GM19452 (cell line): ENCODE results near the gene DNPEP.

Experiments used
- ATAC-seq: cut with Tn5 transposase; IDR thresholded peaks from one replicate; pipeline ENCODE4 v1.9.1; 2021; ENCODE audit not compliant: unreplicated experiment

DNPEP gene

DNA sequence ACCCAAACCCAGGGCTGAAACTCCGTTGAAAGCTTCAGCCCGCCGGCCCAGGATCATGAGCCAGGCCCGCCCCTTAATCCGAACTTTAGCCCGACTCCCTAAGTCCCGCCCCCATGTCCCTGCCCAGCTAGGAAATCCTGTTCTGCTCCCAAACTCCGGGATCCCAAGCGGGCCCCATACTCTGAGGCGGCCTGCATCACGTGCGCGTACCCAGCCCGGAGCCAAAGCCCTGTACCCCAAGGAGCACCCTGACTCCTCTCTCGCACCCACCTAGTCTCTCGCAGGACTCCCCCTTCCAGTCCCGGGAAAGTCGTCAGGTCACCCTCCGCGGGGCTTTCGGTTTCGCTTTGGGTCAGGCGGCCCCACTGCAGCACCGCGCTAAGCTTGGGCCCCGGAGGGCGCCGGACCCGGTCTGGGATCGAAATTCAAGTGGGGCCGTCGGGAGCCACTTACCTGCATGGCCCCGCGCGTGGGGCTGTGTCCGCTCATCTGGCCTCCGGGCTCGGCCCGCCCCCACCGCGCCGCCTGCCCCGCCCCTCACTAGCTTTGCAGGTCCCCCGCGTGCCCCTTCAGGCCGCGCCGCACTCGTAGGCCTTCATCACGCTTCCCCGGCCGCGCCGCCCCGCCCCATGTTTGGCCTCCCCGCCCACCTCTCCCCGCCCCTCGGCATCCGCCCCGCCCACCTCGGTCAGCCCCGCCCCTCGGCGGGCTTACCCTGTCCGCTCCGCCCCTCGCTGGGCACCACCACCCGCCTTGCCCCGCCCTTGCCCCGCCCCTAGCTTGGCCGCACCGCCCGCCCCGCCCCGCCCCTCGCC is at the start of gene DNPEP:
Gene DNPEP (minus strand): TSS at position 607 of the 815 bp plus-strand sequence. CDS start 118 bp downstream, at position 489.
- ATAC-seq: peak; percentile 56

DNA sequence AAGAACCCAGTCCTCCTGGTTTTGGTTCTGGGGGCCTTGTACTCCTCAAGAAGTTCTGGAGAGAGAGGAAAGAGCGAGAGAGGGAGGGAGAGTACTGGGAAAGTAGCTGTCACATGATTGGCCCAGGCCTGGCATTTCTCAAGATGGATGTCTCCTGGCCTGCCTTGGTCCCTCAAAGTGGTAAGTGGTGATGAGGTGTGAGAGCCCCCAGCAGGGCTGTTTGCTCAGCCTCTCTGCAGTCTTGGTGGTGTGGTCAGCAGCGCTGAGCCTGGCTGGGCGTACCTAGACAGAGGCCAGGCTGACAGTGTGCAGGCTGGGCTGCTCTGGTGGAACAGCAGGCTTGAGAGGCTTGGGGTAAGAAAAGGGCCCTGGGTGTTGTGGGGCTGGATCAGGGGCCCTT is 49.4 kb upstream of the DNPEP start:
- no peak for ATAC-seq

DNA sequence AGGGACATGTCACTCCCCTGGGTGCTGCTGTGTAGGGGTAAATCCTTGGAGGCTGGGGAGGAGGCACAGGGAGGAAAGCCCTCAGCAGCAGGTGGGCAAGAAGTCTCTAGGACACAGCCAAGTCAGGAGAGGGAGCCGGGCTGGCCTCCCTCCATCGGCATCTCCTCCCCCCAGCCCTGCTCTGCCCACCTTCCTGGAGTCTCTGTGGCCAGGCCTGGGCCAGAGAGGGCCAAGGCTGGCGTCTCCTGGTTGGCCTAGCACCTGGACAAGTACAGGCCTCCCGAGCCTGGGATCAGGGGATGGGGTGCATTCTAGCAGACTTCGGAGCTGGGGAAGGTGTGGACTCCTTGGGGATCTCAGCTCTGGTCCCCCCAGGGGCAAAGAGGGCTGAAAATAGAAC is 48.8 kb upstream of the DNPEP start:
- ATAC-seq: no peak

DNA sequence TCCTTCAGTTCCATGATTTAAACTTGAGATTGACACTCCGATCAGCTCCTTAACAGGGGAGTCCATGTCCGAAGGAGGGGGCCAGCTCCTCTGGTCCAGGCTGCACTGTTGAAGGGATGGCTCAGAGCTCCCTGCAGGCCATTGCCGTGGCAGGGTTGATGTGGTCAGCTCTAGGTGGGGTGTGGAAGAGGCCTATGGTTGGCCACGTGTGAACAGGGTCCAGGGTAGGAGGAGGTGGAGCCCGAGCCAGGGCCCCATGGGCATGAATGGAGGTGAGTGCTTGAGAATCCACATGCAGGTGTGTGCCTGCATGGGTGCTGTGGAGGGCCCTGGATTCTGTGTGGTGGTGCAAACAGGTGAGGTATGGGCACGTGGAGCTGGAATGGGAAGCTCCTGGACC is 48.0 kb upstream of the DNPEP start:
- no peak for ATAC-seq

- ATAC-seq: no peak
These were observed 47.2 kb upstream of the DNPEP start, which contains the start of gene SPEG for GRCh38 chr2:219434718-219435525. Gene SPEG (plus strand): TSS chr2:219434843. CDS start chr2:219434978, 135 bp downstream.

GRCh38 chr2:219434468-219434717 is 46.7 kb upstream of the DNPEP start:
- ATAC-seq: no peak

GRCh38 chr2:219433666-219434467 is 46.2 kb upstream of the DNPEP start:
- ATAC-seq: no peak

GRCh38 chr2:219430633-219431615 is 43.2 kb upstream of the DNPEP start:
- ATAC-seq: no peak

- no peak for ATAC-seq
These were observed 42.4 kb upstream of the DNPEP start for GRCh38 chr2:219429958-219430606.

DNA sequence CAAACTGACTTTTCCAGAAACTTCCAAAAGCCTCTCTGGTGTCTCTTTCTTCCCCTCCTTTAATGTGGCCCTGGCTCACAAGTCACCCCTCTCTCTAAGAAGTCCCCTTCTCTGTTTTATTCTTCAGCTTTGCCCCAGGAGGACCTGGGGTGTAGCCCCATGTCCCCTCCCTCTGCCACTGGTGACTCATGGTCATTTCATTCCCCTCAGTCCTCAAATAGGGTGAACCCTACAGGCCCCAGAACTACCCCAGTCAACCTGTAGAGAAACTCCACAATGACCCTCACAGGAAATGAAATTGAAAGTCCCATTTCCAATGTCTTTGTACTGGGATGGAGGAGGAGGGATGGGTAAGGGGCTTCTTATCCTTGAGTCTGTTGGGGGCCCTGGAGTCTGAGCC is 40.8 kb upstream of the DNPEP start:
- no peak for ATAC-seq

GRCh38 chr2:219426534-219427136 is 38.9 kb upstream of the DNPEP start:
- no peak for ATAC-seq

- ATAC-seq: no peak
These were observed 38.3 kb upstream of the DNPEP start for GRCh38 chr2:219426068-219426443.

GRCh38 chr2:219425238-219426067 is 37.7 kb upstream of the DNPEP start:
- no peak for ATAC-seq

DNA sequence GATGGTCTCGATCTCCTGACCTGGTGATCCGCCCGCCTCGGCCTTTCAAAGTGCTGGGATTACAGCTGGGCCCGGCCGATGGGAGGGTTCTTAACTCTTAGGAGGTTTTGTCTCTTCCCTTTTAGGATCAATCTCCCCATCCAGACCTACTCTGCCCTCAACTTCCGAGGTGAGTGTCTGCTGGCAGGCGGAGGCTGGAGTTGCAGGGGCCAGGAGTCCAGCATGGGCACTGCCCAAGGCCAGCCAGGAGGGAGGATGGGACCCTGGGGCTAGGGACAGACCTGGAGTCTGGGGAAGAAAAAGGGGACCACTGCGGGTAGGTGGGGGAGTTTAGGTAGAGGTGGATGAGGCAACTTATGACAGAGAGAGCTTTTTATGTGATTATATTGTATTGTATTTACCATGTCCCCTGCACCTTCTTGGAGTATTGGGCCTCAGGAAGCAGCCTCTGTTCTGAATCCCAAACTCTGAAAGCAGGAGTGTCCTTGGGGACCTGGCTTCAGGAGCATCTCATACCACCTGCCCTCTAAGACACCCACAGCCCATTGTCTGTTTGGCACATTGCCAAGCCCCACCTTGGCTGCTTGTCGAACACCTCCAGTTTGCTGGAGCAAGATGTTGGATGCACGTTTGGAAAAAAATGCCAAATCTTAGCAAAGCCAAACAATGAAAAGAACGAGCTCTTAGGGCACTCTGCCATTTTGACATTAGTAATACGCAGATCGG is 36.1 kb upstream of the DNPEP start:
- ATAC-seq: no peak

DNA sequence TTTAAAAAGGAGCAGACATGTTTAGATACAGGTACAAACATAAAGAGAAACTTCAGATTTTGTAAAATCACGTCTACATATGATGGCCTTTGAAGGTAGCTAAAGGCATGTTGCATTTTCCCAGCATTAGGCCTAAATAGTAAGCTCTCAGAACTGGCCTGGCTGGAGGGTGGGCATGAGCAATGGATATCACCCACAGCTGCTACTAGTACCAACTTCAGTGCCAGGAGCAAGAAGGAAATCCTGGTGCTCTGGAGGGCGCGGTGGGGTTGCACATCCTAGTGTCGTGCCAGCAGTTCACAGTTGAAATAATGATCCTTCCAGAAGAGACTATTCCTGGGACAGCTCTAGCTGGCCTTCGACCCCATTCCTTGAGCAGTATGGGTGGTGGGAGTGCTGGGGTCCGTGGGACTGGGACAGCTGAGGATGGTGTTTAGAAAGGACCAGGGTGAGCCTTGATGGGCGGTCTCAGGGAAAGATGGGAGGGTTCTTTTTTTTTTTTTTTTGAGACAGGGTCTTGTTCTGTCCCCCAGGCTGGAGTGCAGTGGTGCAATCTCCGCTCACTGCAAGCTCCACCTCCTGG is 35.3 kb upstream of the DNPEP start:
- ATAC-seq: no peak

DNA sequence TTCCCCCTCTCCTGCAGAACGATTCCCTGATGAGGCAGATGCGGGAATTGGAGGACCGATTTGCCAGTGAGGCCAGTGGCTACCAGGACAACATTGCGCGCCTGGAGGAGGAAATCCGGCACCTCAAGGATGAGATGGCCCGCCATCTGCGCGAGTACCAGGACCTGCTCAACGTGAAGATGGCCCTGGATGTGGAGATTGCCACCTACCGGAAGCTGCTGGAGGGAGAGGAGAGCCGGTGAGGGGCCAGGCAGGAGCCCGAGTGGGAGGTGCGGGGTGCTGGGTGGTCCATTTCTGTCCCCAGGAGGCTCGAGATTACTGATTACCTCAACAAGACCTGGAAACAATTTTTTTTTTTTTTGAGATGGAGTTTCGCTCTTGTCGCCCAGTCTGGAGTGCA is 33.6 kb upstream of the DNPEP start:
- no peak for ATAC-seq

- ATAC-seq: no peak
These were observed 33.0 kb upstream of the DNPEP start for GRCh38 chr2:219420687-219421086.
